Neuronal stem cell (in vitro differentiated cells): ENCODE measurements around the gene LHB.

Source experiments
- DNase-seq: peaks from one replicate; pipeline ENCODE4 v3.0.0-alpha.2; 2013; ENCODE audit warnings: low spot score
- H2AFZ ChIP-seq: one replicate; pipeline ENCODE4 v1.6.1; 2013; ENCODE audit warnings: mild to moderate bottlenecking, low read length, inconsistent platforms
- H2AK5ac ChIP-seq: 2 replicates; pipeline ENCODE4 v1.6.1; 2013; ENCODE audit warnings: low read depth, mild to moderate bottlenecking, inconsistent platforms, low read length, moderate library complexity, mixed read lengths
- H2BK120ac ChIP-seq: 2 replicates; pipeline ENCODE4 v1.6.1; 2013; ENCODE audit warnings: low read depth, mild to moderate bottlenecking, inconsistent platforms, low read length, moderate library complexity, mixed read lengths
- H2BK12ac ChIP-seq: one replicate; pipeline ENCODE4 v1.6.1; 2013; ENCODE audit warnings: low read length, inconsistent platforms
- H2BK15ac ChIP-seq: 2 replicates; pipeline ENCODE4 v1.6.1; 2013; ENCODE audit warnings: mild to moderate bottlenecking, low read length, inconsistent platforms, mixed read lengths
- H2BK5ac ChIP-seq: one replicate; pipeline ENCODE4 v1.6.1; 2013; ENCODE audit warnings: inconsistent platforms, mild to moderate bottlenecking, low read length, moderate library complexity
- H3K14ac ChIP-seq: one replicate; pipeline ENCODE4 v1.6.1; 2013; ENCODE audit warnings: low read length, inconsistent platforms
- H3K18ac ChIP-seq: 2 replicates; pipeline ENCODE4 v1.6.1; 2013; ENCODE audit warnings: low read length, inconsistent platforms
- H3K23ac ChIP-seq: 2 replicates; pipeline ENCODE4 v1.6.1; 2013; ENCODE audit warnings: low read depth, mild to moderate bottlenecking, mixed read lengths, low read length, inconsistent platforms; ENCODE audit not compliant: poor library complexity
- H3K27ac ChIP-seq: replicated peaks from 3 replicates; pipeline ENCODE4 v1.5.1; 2013; ENCODE audit warnings: low read length, inconsistent platforms
- H3K27me3 ChIP-seq, 3 experiments: 2 replicates each; pipeline ENCODE4 v1.6.1; 2013; ENCODE audit warnings: low read length in 3 of 3, mild to moderate bottlenecking in 2 of 3, inconsistent platforms in 1 of 3, low read depth in 1 of 3, mixed read lengths in 1 of 3, moderate library complexity in 1 of 3; ENCODE audit not compliant: control insufficient read depth in 3 of 3, insufficient read depth in 3 of 3
- H3K36me3 ChIP-seq, 2 donors: replicated peaks in 1 of 2; 2 replicates each; pipeline ENCODE4 v1.6.1; 2013; ENCODE audit warnings: low read length in 2 of 2; ENCODE audit not compliant: control insufficient read depth in 2 of 2, insufficient read depth in 2 of 2
- H3K4ac ChIP-seq: 2 replicates; pipeline ENCODE4 v1.6.1; 2013; ENCODE audit warnings: inconsistent platforms, mild to moderate bottlenecking, low read length, moderate library complexity
- H3K4me1 ChIP-seq, 2 donors: 1 replicate in 1 of 2; 2 replicates in 1 of 2; pipeline ENCODE4 v1.6.1; 2013; ENCODE audit warnings: low read length in 2 of 2, low read depth in 1 of 2; ENCODE audit not compliant: control insufficient read depth in 2 of 2, insufficient read depth in 1 of 2
- H3K4me2 ChIP-seq: one replicate; pipeline ENCODE4 v1.6.1; 2013; ENCODE audit warnings: mild to moderate bottlenecking, low read length, inconsistent platforms; ENCODE audit not compliant: insufficient read depth, poor library complexity, severe bottlenecking
- H3K4me3 ChIP-seq, 2 donors: 2 replicates each; pipeline ENCODE4 v1.5.1; 2013; ENCODE audit warnings: low read length in 2 of 2, mild to moderate bottlenecking in 2 of 2, inconsistent platforms in 1 of 2, moderate library complexity in 1 of 2
- H3K79me1 ChIP-seq: one replicate; pipeline ENCODE4 v1.6.1; 2013; ENCODE audit warnings: low read depth, mild to moderate bottlenecking, inconsistent platforms, low read length, moderate library complexity
- H3K9ac ChIP-seq: one replicate; pipeline ENCODE4 v1.6.1; 2013; ENCODE audit warnings: mild to moderate bottlenecking, low read depth, low read length, inconsistent platforms; ENCODE audit not compliant: poor library complexity
- H3K9me3 ChIP-seq, 2 donors: replicated peaks in 1 of 2; 2 replicates each; pipeline versions ENCODE3 to v1.6.1; 2013; ENCODE audit warnings: low read length in 2 of 2, mild to moderate bottlenecking in 2 of 2, inconsistent platforms in 1 of 2, low read depth in 1 of 2, mixed read lengths in 1 of 2, moderate library complexity in 1 of 2; ENCODE audit not compliant: control insufficient read depth in 2 of 2, insufficient read depth in 1 of 2
- H4K8ac ChIP-seq: one replicate; pipeline ENCODE4 v1.6.1; 2013; ENCODE audit warnings: low read depth, mild to moderate bottlenecking, inconsistent platforms, low read length, moderate library complexity
- H4K91ac ChIP-seq: one replicate; pipeline ENCODE4 v1.6.1; 2013; ENCODE audit warnings: low read length, low read depth, mild to moderate bottlenecking, inconsistent platforms; ENCODE audit not compliant: poor library complexity
- WGBS, 2 donors: extraction: QIAGEN DNeasy Blood & Tissue Kit; methylation state at CpG; one replicate each; pipeline ENCODE4 v1.1.7; 2013; ENCODE audit warnings: missing lambda C conversion rate in 2 of 2, mixed read lengths in 1 of 2; ENCODE audit not compliant: insufficient read length in 2 of 2, insufficient replicate concordance in 1 of 2; ENCODE audit errors: extremely low coverage in 2 of 2; 5-methylcytosine and 5-hydroxymethylcytosine counted together

The LHB gene

GRCh38 chr19:48991873-48992580 lies 24.9 kb downstream of the LHB start:
- Histone ChIP-seq H2BK15ac (no peak overlapping the region), H3K9ac (no peak overlapping the region), H3K4me1 (peaks cover 7 to 14% of the 10 kb centered on the region in 2 donors), H3K27ac (peak overlapping the region; percentile 52), H3K23ac (no peak overlapping the region), H3K4ac (no peak overlapping the region), H4K8ac (no peak overlapping the region), H2BK120ac (no peak overlapping the region), H3K14ac (no peak overlapping the region), H3K27me3 (no peaks in the 10 kb centered on the region), H3K18ac (peak overlapping the region; percentile 21), H3K36me3 (peaks cover 9 to 26% of the 10 kb centered on the region in 2 donors), H2BK5ac (no peak overlapping the region), H3K9me3 (no peaks in the 10 kb centered on the region), H2AFZ (peak overlapping the region; percentile 78), H3K4me3 (peak overlapping the region; percentile 60 to 85), H3K79me1 (peaks cover 12% of the 10 kb centered on the region), H3K4me2 (peak overlapping the region; percentile 65), H4K91ac (no peak overlapping the region), H2AK5ac (peak overlapping the region; percentile 29), H2BK12ac (no peak overlapping the region)
- no peak for DNase-seq
- WGBS, 2 donors: no CpG with 5 or more reads among the region's 8 CpGs

- Histone ChIP-seq H4K8ac (no peak overlapping the region), H2BK120ac (peak overlapping the region; percentile 50), H4K91ac (no peak overlapping the region), H3K27me3 (no peaks in the 10 kb centered on the region), H3K36me3 (peaks cover 9 to 33% of the 10 kb centered on the region in 2 donors), H3K27ac (no peak overlapping the region), H2BK12ac (no peak overlapping the region), H3K14ac (no peak overlapping the region), H2AFZ (no peak overlapping the region), H2BK5ac (no peak overlapping the region), H3K23ac (peak overlapping the region; percentile 69), H3K9ac (peak overlapping the region; percentile 72), H3K4me1 (peaks cover 7 to 14% of the 10 kb centered on the region in 2 donors), H3K4me3 (peak overlapping the region in 1 of 2 donors; percentile 60), H2BK15ac (no peak overlapping the region), H2AK5ac (peak overlapping the region; percentile 29), H3K9me3 (no peaks in the 10 kb centered on the region), H3K4ac (no peak overlapping the region), H3K4me2 (no peak overlapping the region), H3K79me1 (peaks cover 11% of the 10 kb centered on the region), H3K18ac (no peak overlapping the region)
- WGBS, 2 donors: no CpG with 5 or more reads among the region's 22 CpGs
- DNase-seq: no peak
Measured at GRCh38 chr19:48991011-48991609, 25.8 kb downstream of the LHB start.

GRCh38 chr19:48990400-48990799 lies 26.5 kb downstream of the LHB start:
- no peak overlapping the region for H2BK120ac ChIP-seq
- H3K27ac ChIP-seq: no peak overlapping the region
- H3K23ac ChIP-seq: no peak overlapping the region
- H3K36me3 ChIP-seq: peaks cover 14 to 40% of the 10 kb centered on the region in 2 donors
- H2BK15ac ChIP-seq: no peak overlapping the region
- no peak overlapping the region for H2AFZ ChIP-seq
- no peak overlapping the region for H3K9ac ChIP-seq
- H3K14ac ChIP-seq: no peak overlapping the region
- no peak overlapping the region for H4K8ac ChIP-seq
- H3K4me3 ChIP-seq: no peak overlapping the region
- H3K4ac ChIP-seq: no peak overlapping the region
- H3K18ac ChIP-seq: no peak overlapping the region
- no peak for DNase-seq
- H3K27me3 ChIP-seq: no peaks in the 10 kb centered on the region
- no peak overlapping the region for H2BK5ac ChIP-seq
- H3K79me1 ChIP-seq: peaks cover 11% of the 10 kb centered on the region
- no peak overlapping the region for H4K91ac ChIP-seq
- H3K4me1 ChIP-seq: peaks cover 7 to 14% of the 10 kb centered on the region in 2 donors
- WGBS, 2 donors: no CpG with 5 or more reads among the region's 4 CpGs
- no peak overlapping the region for H3K4me2 ChIP-seq
- H3K9me3 ChIP-seq: no peaks in the 10 kb centered on the region
- H2BK12ac ChIP-seq: no peak overlapping the region
- no peak overlapping the region for H2AK5ac ChIP-seq

- Histone ChIP-seq H2BK15ac (no peak overlapping the region), H3K18ac (no peak overlapping the region)
- no CpG with 5 or more reads among the region's 17 CpGs for WGBS, 2 donors
Measured at GRCh38 chr19:48989701-48990291, 27.1 kb downstream of the LHB start.

More at GRCh38 chr19:48989701-48990291, 27.1 kb downstream of the LHB start:
- no peak overlapping the region for H4K8ac ChIP-seq
- H2AK5ac ChIP-seq: no peak overlapping the region
- no peak for DNase-seq
- H3K4me2 ChIP-seq: no peak overlapping the region
- no peak overlapping the region for H2BK5ac ChIP-seq
- no peak overlapping the region for H3K14ac ChIP-seq
- peaks cover 5 to 11% of the 10 kb centered on the region in 2 donors for H3K4me1 ChIP-seq
- H3K36me3 ChIP-seq: peaks cover 20 to 46% of the 10 kb centered on the region in 2 donors
- no peak overlapping the region for H4K91ac ChIP-seq
- H3K27me3 ChIP-seq: no peaks in the 10 kb centered on the region
- H3K4ac ChIP-seq: no peak overlapping the region
- H2AFZ ChIP-seq: no peak overlapping the region
- H3K9ac ChIP-seq: no peak overlapping the region
- no peak overlapping the region for H2BK120ac ChIP-seq
- no peak overlapping the region for H2BK12ac ChIP-seq
- H3K27ac ChIP-seq: no peak overlapping the region
- H3K23ac ChIP-seq: peak overlapping the region; percentile 26
- H3K4me3 ChIP-seq: no peak overlapping the region
- peaks cover 11% of the 10 kb centered on the region for H3K79me1 ChIP-seq
- no peaks in the 10 kb centered on the region for H3K9me3 ChIP-seq
